ENCODE measurements around the gene GOLGA6B.
"Not testable (repeated sequence)": the region's sequence is repeated elsewhere in the genome, so short reads cannot be mapped to it uniquely, and the experiment has no call there.

GOLGA6B gene

DNA sequence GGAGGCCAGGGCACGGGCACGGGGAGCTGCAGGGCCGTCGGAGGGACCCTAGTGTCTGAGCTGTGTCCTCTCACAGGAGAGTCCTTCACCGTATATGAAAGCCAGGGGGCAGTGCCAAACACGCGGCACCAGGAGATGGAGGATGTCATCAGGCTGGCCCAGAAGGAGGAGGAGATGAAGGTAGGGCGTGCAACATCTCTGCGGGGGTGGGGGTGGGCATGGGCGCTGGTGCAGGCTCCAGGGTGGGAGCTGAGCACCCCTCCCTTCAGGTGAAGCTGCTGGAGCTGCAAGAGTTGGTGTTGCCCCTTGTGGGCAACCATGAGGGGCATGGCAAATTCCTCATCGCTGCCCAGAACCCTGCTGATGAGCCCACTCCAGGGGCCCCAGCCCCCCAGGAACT is 11.2 kb downstream of the GOLGA6B start:
- not testable (repeated sequence) for DNase-seq

DNA sequence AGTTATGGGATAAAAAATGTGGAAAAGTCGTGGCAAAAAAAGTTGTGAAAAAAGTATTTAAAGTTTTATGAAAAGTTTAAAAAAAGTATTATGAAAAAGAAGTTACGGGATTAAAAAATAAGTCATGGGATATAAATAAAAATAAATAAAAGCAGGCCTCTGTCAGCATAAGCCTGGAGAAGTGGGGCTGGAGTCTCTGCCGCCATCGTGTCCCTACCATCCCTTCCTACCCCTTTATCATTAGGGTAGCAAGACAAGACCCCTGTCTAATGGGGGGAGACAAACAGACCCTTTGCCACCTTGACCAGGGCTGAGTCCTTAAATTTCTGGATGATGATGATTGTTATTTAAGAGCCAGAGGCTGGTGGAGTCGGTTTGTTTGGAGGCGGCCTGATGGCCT is 15.3 kb downstream of the GOLGA6B start:
- DNase-seq, result not testable (repeated sequence)

DNA sequence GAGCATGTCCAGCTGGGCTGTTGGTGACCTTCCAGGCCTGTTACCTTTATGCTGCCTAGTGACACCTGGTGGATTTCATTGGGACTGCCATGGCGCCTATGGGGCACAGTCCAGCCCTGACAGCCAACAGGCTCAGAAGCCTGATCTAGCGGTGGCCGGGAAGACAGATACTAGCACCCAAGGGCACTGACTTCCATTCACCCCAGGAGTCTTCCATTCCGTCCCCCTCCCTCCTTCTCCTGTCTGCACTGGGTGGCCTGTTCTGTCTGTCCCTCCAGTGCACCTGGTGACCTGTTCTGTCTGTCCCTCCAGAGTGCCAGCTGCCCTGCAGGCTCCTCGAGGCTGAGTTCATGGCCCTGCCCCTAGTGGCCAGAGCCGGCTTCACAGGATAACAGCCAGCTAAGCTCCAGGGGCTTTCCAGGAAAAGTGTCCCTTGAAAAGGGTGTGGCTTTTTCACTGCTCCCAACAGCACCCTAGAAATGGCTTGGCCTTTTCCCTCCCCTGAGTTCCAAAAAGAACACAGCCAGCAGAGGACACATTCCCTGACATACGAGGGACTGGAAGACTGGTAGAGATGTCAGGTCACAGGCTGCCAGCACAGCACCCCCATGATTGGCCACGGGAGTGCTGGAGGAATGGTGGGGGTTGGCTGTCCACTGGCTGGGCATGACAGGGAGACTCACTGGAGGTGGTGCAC is 16.3 kb downstream of the GOLGA6B start:
- DNase-seq, result not testable (repeated sequence)

DNA sequence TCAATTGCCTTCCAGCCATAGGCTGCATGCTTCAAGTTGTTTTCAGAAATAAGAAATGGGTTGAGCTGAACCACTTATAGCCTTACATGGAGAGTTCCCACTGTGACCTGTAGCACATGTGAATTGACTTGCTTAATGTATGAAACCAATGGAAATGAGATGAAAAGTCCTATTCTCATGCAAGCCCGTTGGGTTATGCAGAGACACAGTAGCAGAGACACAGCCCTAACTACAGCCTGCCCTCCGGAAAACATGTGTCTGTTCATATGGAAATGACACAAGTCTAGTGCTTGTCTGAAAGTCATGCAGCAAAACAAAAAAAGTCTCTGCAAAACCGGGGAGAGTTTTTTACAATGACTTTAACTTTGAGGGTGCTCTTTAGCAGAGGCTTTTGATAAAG is 17.0 kb downstream of the GOLGA6B start:
- DNase-seq, result no peak

DNA sequence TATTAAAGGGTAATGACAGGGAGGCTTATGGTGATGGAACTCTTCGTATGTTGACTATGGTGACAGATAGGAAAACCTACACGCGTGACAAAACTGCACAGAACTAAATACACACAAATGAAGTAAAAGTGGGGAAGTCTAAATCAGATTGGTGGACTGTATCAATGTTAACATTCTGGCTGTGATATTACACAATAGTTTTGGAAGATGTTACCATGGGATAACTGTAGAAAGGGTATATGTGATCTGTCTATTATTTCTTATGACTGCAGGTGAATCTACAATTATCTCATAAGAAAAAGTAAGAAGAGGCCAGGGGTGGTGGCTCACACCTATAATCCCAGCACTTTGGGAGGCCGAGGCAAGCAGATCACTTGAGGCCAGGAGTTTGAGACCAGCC is 22.3 kb downstream of the GOLGA6B start:
- DNase-seq, result no peak

DNA sequence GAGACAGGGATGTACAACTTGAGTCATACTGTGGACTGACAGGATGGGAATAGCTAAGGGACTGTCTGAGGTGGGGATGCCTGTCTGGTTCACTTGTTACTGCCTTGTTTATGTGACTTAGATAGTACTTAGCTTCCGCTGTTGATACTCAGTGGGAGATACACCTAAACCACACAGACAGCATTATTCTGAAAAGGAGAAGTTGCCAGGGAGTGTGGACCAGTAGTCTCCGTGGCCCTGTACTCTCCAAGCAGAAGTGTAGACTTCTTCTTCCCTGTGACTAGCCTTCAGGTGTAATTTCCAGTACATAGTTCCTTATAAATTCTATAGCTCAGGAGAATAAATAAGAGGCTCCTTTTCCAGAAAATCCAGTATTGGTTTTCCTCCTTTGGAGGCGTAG is 26.4 kb downstream of the GOLGA6B start:
- DNase-seq, result no peak

DNA sequence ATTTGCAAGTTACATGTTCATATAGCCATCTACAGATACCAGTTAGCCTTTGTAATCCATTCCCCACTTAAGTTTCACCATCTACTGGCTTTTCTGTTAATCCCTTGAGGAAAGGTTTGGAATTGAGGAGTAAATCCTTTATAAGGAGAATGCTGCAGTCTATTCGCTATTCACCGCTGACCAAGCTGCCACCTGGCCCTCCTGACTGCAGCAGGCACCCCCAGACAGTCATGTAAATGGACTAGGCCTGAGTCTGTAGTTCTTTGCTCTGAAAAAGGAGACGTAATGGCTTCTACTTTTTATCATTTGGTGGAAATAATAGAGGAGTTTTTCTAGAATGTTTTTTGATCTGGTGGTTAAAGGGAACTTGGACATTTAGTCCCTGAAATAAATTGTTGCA is 28.3 kb downstream of the GOLGA6B start:
- DNase-seq, result no peak

DNA sequence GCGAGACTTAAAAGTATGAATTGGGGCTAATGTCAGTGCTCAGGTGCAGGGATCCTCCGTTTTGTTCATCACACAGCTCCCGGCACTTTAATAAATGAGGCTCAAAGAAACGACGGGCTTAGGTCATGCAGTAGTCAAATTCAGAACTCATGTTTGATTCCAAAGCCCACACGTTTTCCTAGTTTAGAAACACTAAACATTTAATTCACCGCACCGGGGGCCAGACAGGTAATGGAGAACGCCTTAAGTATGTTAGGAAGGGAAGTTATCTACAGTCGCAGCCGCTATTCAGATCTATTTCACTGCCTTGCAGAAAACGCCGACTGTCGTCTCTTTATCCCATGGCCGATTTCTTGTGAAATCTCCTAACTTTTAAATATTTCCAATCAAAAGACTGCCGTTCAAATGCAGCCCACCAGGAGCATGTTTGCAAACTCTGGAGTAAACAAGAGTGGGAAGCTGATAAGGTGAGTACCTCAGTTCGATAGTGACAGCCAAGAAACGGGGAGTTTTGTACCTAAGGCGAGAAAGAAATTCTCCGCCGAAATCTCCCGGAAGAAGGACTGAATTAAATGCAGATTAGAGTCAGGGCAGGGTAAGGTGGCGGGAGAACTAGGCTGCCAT is 30.9 kb downstream of the GOLGA6B start:
- no peak for DNase-seq

DNA sequence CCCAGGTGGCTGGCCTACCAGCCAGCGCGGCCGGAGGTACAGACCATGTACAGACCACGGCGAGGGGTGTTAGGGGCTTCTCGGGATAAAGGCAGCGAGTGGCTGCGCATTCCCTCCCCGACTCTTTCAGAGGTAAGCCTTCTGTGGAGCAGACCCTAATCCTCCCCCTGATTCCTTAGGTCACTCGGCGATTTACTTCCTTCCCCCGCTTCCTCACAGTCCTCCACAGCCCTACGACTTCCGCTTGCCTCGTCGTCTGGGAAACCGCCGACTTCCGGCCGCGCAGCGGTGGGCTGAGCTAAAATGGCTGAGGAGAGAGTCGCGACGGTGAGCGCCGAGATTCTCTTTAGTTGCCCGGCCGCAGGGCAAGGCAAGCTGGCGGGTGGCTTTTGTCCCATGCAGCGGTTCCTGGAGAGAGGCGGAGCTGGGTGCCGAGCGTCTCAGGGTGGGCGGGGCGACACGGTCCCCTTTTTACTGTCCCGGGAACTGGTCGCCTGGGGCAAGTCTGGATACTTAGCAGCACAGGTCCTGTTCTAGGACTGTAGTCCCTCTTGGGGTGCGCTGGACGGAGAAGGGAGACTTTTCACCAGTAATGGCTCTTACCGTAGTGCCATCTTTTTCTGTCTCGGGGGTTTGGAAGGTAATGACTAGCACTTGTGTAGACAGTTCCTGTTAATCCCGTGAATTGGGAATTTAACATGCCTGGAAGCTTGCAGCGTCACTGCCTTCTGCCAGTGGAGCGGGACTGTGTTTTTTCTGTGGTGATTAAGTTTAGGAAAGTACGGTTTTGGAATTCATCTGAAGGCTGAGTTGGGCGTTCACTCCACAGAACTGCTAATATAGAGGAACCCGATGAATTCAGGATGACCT is 31.7 kb downstream of the GOLGA6B start, which contains the start of the genes BBS4 and HIGD2B:
TSS of gene BBS4 (plus strand) at position 283 of the 870 bp plus-strand sequence. CDS start at position 304, 21 bp downstream.
TSS of gene HIGD2B (minus strand) at position 258 of the 870 bp plus-strand sequence. CDS start 9,808 bp downstream, outside the sequence.
- no peak for DNase-seq

DNA sequence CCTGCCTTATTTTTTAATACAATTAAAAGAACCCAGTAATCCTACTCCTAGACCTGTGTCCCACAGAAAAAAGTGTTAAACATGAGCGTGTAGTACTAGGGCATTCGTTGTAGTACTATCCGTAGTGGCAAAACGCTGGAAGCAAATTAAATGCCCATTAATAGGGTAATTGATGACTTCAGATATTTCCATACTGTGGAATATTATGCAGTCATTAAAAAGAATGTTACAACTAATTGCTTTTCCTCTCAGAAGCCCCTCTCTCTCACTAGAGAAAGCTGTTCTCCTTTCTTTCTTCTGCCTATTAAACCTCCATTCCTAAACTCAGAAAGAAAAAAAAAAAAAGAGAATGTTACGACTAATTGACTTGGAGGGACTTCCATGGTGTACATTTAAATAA is 34.2 kb downstream of the GOLGA6B start:
- DNase-seq, result no peak

DNA sequence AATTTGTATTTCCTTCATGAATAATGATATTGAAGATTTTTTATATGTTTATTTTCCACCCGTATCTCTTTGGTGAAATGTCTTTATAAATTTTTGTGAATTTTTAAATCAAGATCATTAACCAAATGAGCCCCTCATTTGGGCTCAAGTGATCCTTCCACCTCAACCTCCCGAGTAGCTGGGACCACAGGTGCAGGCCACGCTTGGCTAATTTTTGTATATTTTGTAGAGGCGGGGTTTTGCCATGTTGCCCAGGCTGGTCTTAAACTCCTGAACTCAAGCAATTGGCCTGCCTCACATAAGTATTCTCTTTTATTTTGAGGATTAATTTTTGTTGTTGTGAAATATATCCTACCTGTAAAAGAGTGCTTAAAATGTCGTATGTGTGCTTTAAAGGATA is 36.4 kb downstream of the GOLGA6B start:
- no peak for DNase-seq

DNA sequence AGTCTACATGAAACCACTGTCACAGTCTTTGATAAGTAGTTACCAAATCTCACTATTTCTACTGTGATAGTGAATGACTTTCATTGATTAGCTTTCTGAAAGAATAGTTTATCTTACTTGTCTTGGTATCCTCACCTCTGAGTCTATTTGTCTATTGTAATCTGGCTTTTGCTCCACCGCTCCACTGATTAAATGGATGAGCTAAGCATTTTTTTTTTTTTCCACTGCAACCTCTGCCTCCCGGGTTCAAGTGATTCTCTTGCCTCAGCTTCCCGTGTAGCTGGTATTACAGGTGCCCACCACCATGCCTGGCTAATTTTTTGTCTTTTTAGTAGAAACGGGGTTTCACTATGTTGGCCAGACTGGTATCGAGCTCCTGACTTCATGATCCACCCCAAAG is 44.4 kb downstream of the GOLGA6B start:
- no peak for DNase-seq

DNA sequence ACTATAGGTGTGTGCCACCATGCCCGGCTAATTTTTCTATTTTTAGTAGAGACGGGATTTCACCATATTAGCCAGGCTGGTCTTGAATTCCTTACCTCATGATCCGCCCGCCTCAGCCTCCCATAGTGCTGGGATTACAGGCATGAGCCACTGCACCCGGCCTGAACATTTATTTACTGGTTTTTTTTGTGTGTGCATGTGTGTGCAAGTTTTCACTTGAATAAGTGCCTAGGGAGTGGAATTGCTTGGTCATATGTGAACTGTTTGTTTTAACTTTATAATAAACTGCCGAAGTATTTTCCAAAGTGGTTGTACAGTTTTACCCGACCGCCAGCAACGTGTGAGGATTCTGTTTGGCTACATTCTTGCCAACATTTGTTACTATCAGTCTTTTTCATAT is 45.6 kb downstream of the GOLGA6B start:
- no peak for DNase-seq

DNA sequence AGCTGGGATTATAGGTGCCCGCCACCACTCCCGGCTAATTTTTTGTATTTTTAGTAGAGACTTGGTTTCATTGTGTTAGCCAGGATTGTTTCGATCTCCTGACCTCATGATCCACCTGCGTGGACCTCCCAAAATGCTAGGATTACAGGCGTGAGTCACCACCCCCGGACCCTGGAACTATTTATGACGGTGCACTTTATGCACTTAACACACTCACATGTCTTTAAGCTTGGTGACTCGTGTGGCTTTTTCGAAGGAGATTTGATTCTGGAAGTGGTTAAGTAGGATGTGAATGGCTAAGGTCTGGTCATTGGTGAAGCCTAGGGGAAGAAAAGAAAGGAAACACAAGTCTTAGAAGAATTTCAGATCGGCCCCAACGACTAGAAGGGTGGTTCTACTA is 51.8 kb downstream of the GOLGA6B start:
- no peak for DNase-seq

DNA sequence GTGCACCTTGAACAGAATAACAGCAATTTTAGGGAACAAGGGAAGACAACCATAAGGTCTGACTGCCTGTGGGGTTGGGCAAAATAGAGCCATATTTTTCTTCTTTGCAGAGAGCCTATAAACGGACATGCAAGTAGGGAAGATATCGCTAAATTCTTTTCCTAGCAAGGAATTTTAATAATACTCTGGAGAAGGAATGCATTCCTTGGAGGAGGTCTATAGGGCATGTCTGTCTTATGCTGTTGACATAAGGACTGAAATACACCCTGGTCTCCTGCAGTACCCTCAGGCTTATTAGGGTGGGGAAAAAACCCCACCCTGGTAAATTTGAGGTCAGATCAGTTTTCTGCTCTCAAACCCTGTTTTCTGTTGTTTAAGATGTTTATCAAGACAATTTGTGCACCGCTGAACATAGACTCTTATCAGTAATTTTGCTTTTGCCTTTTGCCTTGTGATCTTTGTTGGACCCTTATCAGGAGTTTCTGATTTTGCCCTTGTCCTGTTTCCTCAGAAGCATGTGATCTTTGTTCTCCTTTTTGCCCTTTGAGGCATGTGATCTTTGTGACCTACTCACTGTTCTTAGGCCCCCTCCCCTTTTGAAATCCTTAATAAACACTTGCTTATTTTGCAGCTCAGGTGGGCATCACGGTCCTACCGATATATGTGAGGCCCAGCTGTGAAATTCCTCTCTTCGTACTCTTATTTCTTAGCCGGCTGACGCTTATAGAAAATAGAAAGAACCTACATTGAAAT is 54.2 kb downstream of the GOLGA6B start:
- not testable (repeated sequence) for DNase-seq

Measured in NCI-H1092 (cell line).